H1 (cell line): ENCODE measurements around the gene SLC35A2. TPM values are rescaled to one million over a fixed set of nuclear protein-coding genes. Genes with fewer than 3 reads are reported as not detected.
A peak's percentile ranks its signal among the peaks of the same experiment; 100 is the strongest.

Source experiments
- CTCF ChIA-PET: fragments of 300-600 bp; sonication (Branson Sonifier 250); formaldehyde crosslinking; loops from one replicate; lab custom pipeline; 2021; ENCODE audit not compliant: partially characterized antibody; lab: Charles Lee
- POLR2A ChIA-PET: fragments of 300-600 bp; sonication (Branson Sonifier 250); formaldehyde crosslinking; loops from one replicate; lab custom pipeline; 2021; ENCODE audit warnings: inconsistent platforms; ENCODE audit not compliant: partially characterized antibody; lab: Charles Lee
- DNase-seq, 2 experiments: peaks; one replicate each; pipeline versions ENCODE4 v3.0.0 to v3.0.0-alpha.2; 2010 to 2022; ENCODE audit warnings: low spot score in 2 of 2, low read depth in 1 of 2, mixed read lengths in 1 of 2
- FAIRE-seq: peaks from 2 replicates; lab custom pipeline; 2011; peaks lifted over from hg19 to GRCh38; lab: Jason Lieb, UNC
- H2AFZ ChIP-seq: 2 replicates; pipeline ENCODE4 v1.8.1; 2012; ENCODE audit warnings: low read length, inconsistent platforms
- H2AK5ac ChIP-seq: 2 replicates; pipeline ENCODE4 v1.6.1; 2013; ENCODE audit warnings: low read depth, low read length
- H2BK120ac ChIP-seq: replicated peaks from 2 replicates; pipeline ENCODE3; 2013; ENCODE audit warnings: low read depth, low read length, inconsistent platforms
- H2BK12ac ChIP-seq: 2 replicates; pipeline ENCODE4 v1.6.1; 2013; ENCODE audit warnings: low read depth, low read length
- H2BK15ac ChIP-seq: 2 replicates; pipeline ENCODE4 v1.6.1; 2013; ENCODE audit warnings: low read length
- H2BK20ac ChIP-seq: 2 replicates; pipeline ENCODE4 v1.6.1; 2013; ENCODE audit warnings: low read length
- H2BK5ac ChIP-seq: 2 replicates; pipeline ENCODE4 v1.6.1; 2013; ENCODE audit warnings: low read depth, low read length
- H3K14ac ChIP-seq: 2 replicates; pipeline ENCODE4 v1.6.1; 2013; ENCODE audit warnings: inconsistent platforms; ENCODE audit not compliant: insufficient read length
- H3K18ac ChIP-seq: 2 replicates; pipeline ENCODE4 v1.6.1; 2013; ENCODE audit warnings: low read length; ENCODE audit errors: extremely low read depth
- H3K23ac ChIP-seq: 2 replicates; pipeline ENCODE4 v1.6.1; 2013; ENCODE audit warnings: inconsistent platforms; ENCODE audit not compliant: insufficient read length
- H3K23me2 ChIP-seq: 2 replicates; pipeline ENCODE4 v1.6.1; 2013; ENCODE audit warnings: low read depth, low read length
- H3K27ac ChIP-seq: 2 replicates; pipeline ENCODE4 v1.6.1; 2011; ENCODE audit warnings: low read depth, low read length, inconsistent platforms
- H3K27me3 ChIP-seq, 4 experiments: replicated peaks in 1 of 4; 1 replicate in 1 of 4; 2 replicates in 3 of 4; pipeline versions ENCODE4 v1.6.1 to v1.8.1; 2011 to 2013; ENCODE audit warnings: low read length in 3 of 4, mild to moderate bottlenecking in 3 of 4, inconsistent platforms in 2 of 4, mixed read lengths in 2 of 4, moderate library complexity in 1 of 4; ENCODE audit not compliant: control insufficient read depth in 3 of 4, insufficient read depth in 3 of 4; ENCODE audit errors: extremely low read depth in 1 of 4
- H3K36me3 ChIP-seq, 4 experiments: 2 replicates each; pipeline versions ENCODE4 v1.6.1 to v1.8.1; 2011 to 2013; ENCODE audit warnings: mild to moderate bottlenecking in 4 of 4, low read length in 3 of 4, moderate library complexity in 2 of 4, control low read depth in 1 of 4, inconsistent platforms in 1 of 4; ENCODE audit not compliant: insufficient read depth in 4 of 4, control insufficient read depth in 2 of 4
- H3K4ac ChIP-seq: replicated peaks from 2 replicates; pipeline ENCODE3; 2013; ENCODE audit warnings: low read length, low read depth, mixed read lengths, inconsistent platforms; ENCODE audit not compliant: insufficient read length
- H3K4me1 ChIP-seq, 4 experiments: replicated peaks in 1 of 4; 1 replicate in 1 of 4; 2 replicates in 3 of 4; pipeline versions ENCODE4 v1.6.1 to v1.8.1; 2011 to 2013; ENCODE audit warnings: low read length in 3 of 4, inconsistent platforms in 2 of 4, mixed read lengths in 1 of 4; ENCODE audit not compliant: insufficient read depth in 4 of 4, control insufficient read depth in 3 of 4
- H3K4me2 ChIP-seq, 2 experiments: 2 replicates each; pipeline versions ENCODE4 v1.6.1 to v1.8.1; 2011 to 2013; ENCODE audit warnings: low read depth in 2 of 2, low read length in 2 of 2, control low read depth in 1 of 2, inconsistent platforms in 1 of 2, mild to moderate bottlenecking in 1 of 2; ENCODE audit not compliant: insufficient read depth in 1 of 2
- H3K4me3 ChIP-seq, 4 experiments: fragments of 200-600, 300-600 bp in 1 of 4; sonication (generic), shearing (Covaris generic), sonication (Bioruptor Twin) in 1 of 4; 2 replicates each; pipeline versions ENCODE4 v1.5.1 to v1.8.1; 2011 to 2016; ENCODE audit warnings: low read length in 4 of 4, low read depth in 3 of 4, control low read depth in 2 of 4, inconsistent platforms in 2 of 4, mild to moderate bottlenecking in 2 of 4, mixed read lengths in 1 of 4, moderate library complexity in 1 of 4; ENCODE audit not compliant: insufficient read depth in 2 of 4; ENCODE audit errors: extremely low read depth in 1 of 4
- H3K56ac ChIP-seq: replicated peaks from 2 replicates; pipeline ENCODE3; 2013; ENCODE audit warnings: low read depth, mild to moderate bottlenecking, mixed read lengths, low read length, inconsistent platforms; ENCODE audit not compliant: insufficient read length
- H3K79me1 ChIP-seq: 2 replicates; pipeline ENCODE4 v1.6.1; 2013; ENCODE audit warnings: low read depth, low read length, control low read depth
- H3K79me2 ChIP-seq, 2 experiments: 2 replicates each; pipeline versions ENCODE4 v1.6.1 to v1.8.1; 2012 to 2013; ENCODE audit warnings: low read length in 2 of 2, mild to moderate bottlenecking in 2 of 2, inconsistent platforms in 1 of 2; ENCODE audit not compliant: insufficient read depth in 2 of 2, control insufficient read depth in 1 of 2
- H3K9ac ChIP-seq, 4 experiments: replicated peaks in 1 of 4; 1 replicate in 1 of 4; 2 replicates in 3 of 4; pipeline versions ENCODE4 v1.6.1 to v1.8.1; 2011 to 2013; ENCODE audit warnings: low read depth in 3 of 4, low read length in 3 of 4, control low read depth in 2 of 4, mild to moderate bottlenecking in 2 of 4, moderate library complexity in 2 of 4, inconsistent platforms in 1 of 4; ENCODE audit errors: extremely low read depth in 1 of 4
- H3K9me3 ChIP-seq, 2 experiments: 2 replicates each; pipeline versions ENCODE4 v1.6.1 to v1.8.1; 2012 to 2013; ENCODE audit warnings: mild to moderate bottlenecking in 2 of 2, moderate library complexity in 2 of 2, control low read depth in 1 of 2, inconsistent platforms in 1 of 2, low read depth in 1 of 2, low read length in 1 of 2, mixed read lengths in 1 of 2; ENCODE audit not compliant: insufficient read depth in 2 of 2
- H4K20me1 ChIP-seq, 2 experiments: replicated peaks in 1 of 2; 2 replicates each; pipeline versions ENCODE3 to v1.8.1; 2011 to 2013; ENCODE audit warnings: inconsistent platforms in 2 of 2, low read length in 2 of 2, mild to moderate bottlenecking in 1 of 2; ENCODE audit not compliant: insufficient read depth in 2 of 2, control insufficient read depth in 1 of 2
- H4K5ac ChIP-seq: 2 replicates; pipeline ENCODE4 v1.6.1; 2013; ENCODE audit warnings: low read length, low read depth, mixed read lengths, inconsistent platforms; ENCODE audit not compliant: insufficient read length
- H4K8ac ChIP-seq: 2 replicates; pipeline ENCODE4 v1.8.0; 2013; ENCODE audit warnings: mild to moderate bottlenecking, moderate library complexity, low read length, inconsistent platforms; ENCODE audit not compliant: insufficient read depth; ENCODE audit errors: extremely low read depth
- H4K91ac ChIP-seq: replicated peaks from 2 replicates; pipeline ENCODE3; 2013; ENCODE audit warnings: low read length, mixed read lengths, inconsistent platforms; ENCODE audit not compliant: insufficient read length
- MAX ChIP-seq: IDR thresholded peaks from 2 replicates; pipeline ENCODE4 v1.6.1; 2012; ENCODE audit warnings: inconsistent platforms
- POLR2AphosphoS5 ChIP-seq: IDR thresholded peaks from 2 replicates; pipeline ENCODE4 v1.6.1; 2011; ENCODE audit warnings: low read depth, low read length
- WGBS, 2 experiments: shearing (Covaris generic) in 1 of 2; methylation state at CpG; one replicate each; pipeline versions ENCODE4 v1.1.6 to v1.1.7; 2013 to 2015; ENCODE audit warnings: low lambda C conversion rate in 2 of 2, mixed read lengths in 2 of 2, inconsistent platforms in 1 of 2, low coverage in 1 of 2, missing lambda C conversion rate in 1 of 2; ENCODE audit not compliant: insufficient replicate concordance in 2 of 2, insufficient coverage in 1 of 2, insufficient read length in 1 of 2; ENCODE audit errors: extremely low coverage in 1 of 2, missing lambda C conversion rate in 1 of 2; 5-methylcytosine and 5-hydroxymethylcytosine counted together
- polyA plus RNA-seq, 7 experiments: library from polyadenylated mRNA; depleted of rRNA in 3 of 7; stranded (reverse) in 5 of 7; unstranded in 2 of 7; fragments of >200 nt in 5 of 7; fragments of 200-250 nt in 2 of 7; gene quantifications; 1 replicate in 5 of 7; 2 replicates in 1 of 7; 4 replicates in 1 of 7; pipeline versions ENCODE4 v1.2.1 to v1.2.3, GENCODE V29; 2011 to 2013; ENCODE audit warnings: missing spikeins in 2 of 7, mixed read lengths in 2 of 7
- total RNA-seq: library from RNA; stranded (reverse); fragmentation: NEBNext Ultra II Directional; extraction: Animal tissue kit (Norgen Biotek cat#: 25700); gene quantifications from 2 replicates; pipeline ENCODE4 v1.2.1, GENCODE V29; 2021

SLC35A2 gene
- total and polyA plus RNA-seq, 2 of the 8 experiments (the other 6 are each of a cell fraction or from before 2014, with no cell fraction given): 21.4 to 48.3 TPM

GRCh38 chrX:48913605-48914366 is 2.3 kb upstream of the SLC35A2 start:
- H2AFZ ChIP-seq: no peak overlapping the region
- 85% methylated on average over 5 of the region's 5 CpGs; no CpG with 5 or more reads in 1 of the 2 experiments for WGBS, 2 experiments
- H3K56ac ChIP-seq: no peak overlapping the region
- H4K91ac ChIP-seq: no peak overlapping the region
- no peak overlapping the region for H3K18ac ChIP-seq
- no peak for DNase-seq
- H3K27ac ChIP-seq: no peak overlapping the region
- peak overlapping the region; percentile 65 to 71; a peak in 2 of 4 replicates for H3K4me2 ChIP-seq
- H2BK120ac ChIP-seq: no peak overlapping the region
- H2BK20ac ChIP-seq: no peak overlapping the region
- no peak overlapping the region for H3K4ac ChIP-seq
- H3K4me3 ChIP-seq: peak overlapping the region in 1 of 4 experiments; percentile 12; a peak in 1 of 8 replicates
- H2BK15ac ChIP-seq: no peak overlapping the region
- no peaks in the 10 kb centered on the region for H3K27me3 ChIP-seq
- peaks cover 14 to 25% of the 10 kb centered on the region in 2 experiments for H4K20me1 ChIP-seq
- H2AK5ac ChIP-seq: no peak overlapping the region
- peaks cover 0 to 4% (median 3%) of the 10 kb centered on the region in 4 experiments; a peak in 5 of 7 replicates for H3K4me1 ChIP-seq
- no peak overlapping the region for H2BK5ac ChIP-seq
- H3K79me2 ChIP-seq: peaks cover 12 to 56% of the 10 kb centered on the region in 2 experiments
- no peak overlapping the region for H3K23ac ChIP-seq
- no peaks in the 10 kb centered on the region; the same call in 1 of the 2 replicates for H3K79me1 ChIP-seq
- ChIA-PET CTCF (no interaction called here), POLR2A (interaction anchor here (0.7 to 30.9 kb wide), 6 partner anchors 10 to 42 kb away, joined by 3 to 572 read pairs (median 6); partner anchors contain the start of genes PQBP1 and TIMM17B)
- H3K14ac ChIP-seq: no peak overlapping the region
- no peak overlapping the region for H4K8ac ChIP-seq
- no peak overlapping the region for H4K5ac ChIP-seq
- H3K9me3 ChIP-seq: no peaks in the 10 kb centered on the region; a peak in 1 of 4 replicates
- peaks cover 11 to 38% (median 27%) of the 10 kb centered on the region in 4 experiments; a peak in 7 of 8 replicates for H3K36me3 ChIP-seq
- 0 out of 2 replicates have a peak, but pooled peaks have one; percentile 27 for TF ChIP-seq POLR2AphosphoS5
- TF ChIP-seq MAX: no peak
- TF ChIP-seq, all 59 proteins: peak for 1
- Histone ChIP-seq H3K23me2 (no peaks in the 10 kb centered on the region), H2BK12ac (no peak overlapping the region), H3K9ac (no peak overlapping the region)
- FAIRE-seq: no peak
